HG03159 (cell line): ENCODE data around the gene CABLES2.
"Not testable (repeated sequence)": the region's sequence is repeated elsewhere in the genome, so short reads cannot be mapped to it uniquely, and the experiment has no call there.

Experiments
- ATAC-seq: cut with Tn5 transposase; IDR thresholded peaks from one replicate; pipeline ENCODE4 v1.9.1; 2021; ENCODE audit warnings: mild to moderate bottlenecking, moderate library complexity; ENCODE audit not compliant: unreplicated experiment

Gene CABLES2

GRCh38 chr20:62436692-62437091, 29.6 kb upstream of the CABLES2 start:
- ATAC-seq, result no peak

- no peak for ATAC-seq
Measured at GRCh38 chr20:62433658-62434497, 26.8 kb upstream of the CABLES2 start.

GRCh38 chr20:62430866-62431447, 23.9 kb upstream of the CABLES2 start:
- ATAC-seq, result no peak

- ATAC-seq, result no peak
Measured at GRCh38 chr20:62430311-62430853, 23.3 kb upstream of the CABLES2 start.

- ATAC-seq, result no peak
Measured at GRCh38 chr20:62429455-62430310, 22.6 kb upstream of the CABLES2 start.

GRCh38 chr20:62428396-62429295, 21.6 kb upstream of the CABLES2 start:
- ATAC-seq, result no peak

- ATAC-seq, result no peak
Measured at GRCh38 chr20:62428002-62428372, 20.9 kb upstream of the CABLES2 start.

GRCh38 chr20:62427172-62428001, 20.3 kb upstream of the CABLES2 start, which contains the start of gene RBBP8NL:
TSS of gene RBBP8NL (minus strand) at chr20:62427539. CDS start at chr20:62419647, 7,892 bp downstream.
- no peak for ATAC-seq

GRCh38 chr20:62426699-62427131, 19.6 kb upstream of the CABLES2 start:
- no peak for ATAC-seq

GRCh38 chr20:62426059-62426348, 18.9 kb upstream of the CABLES2 start:
- not testable (repeated sequence) for ATAC-seq

- ATAC-seq, result no peak
Measured at GRCh38 chr20:62425281-62426058, 18.4 kb upstream of the CABLES2 start.

- ATAC-seq, result no peak
Measured at GRCh38 chr20:62424249-62425107, 17.4 kb upstream of the CABLES2 start.

GRCh38 chr20:62423326-62423706, 16.2 kb upstream of the CABLES2 start:
- no peak for ATAC-seq

GRCh38 chr20:62422636-62423325, 15.7 kb upstream of the CABLES2 start:
- no peak for ATAC-seq

- no peak for ATAC-seq
Measured at GRCh38 chr20:62421716-62421990, 14.6 kb upstream of the CABLES2 start.

- no peak for ATAC-seq
Measured at GRCh38 chr20:62420846-62421715, 14.0 kb upstream of the CABLES2 start.
